CD4-positive, CD25-positive, alpha-beta regulatory T cell (primary cell): Measurements from ENCODE around the gene STK32C. TPM values are rescaled to one million over a fixed set of nuclear protein-coding genes. Genes with fewer than 3 reads are reported as not detected.

Experiments used
- ATAC-seq, 2 donors: fragments of 150-1000 bp; cut with Tn5 transposase; one replicate each; pipeline ENCODE4 v1.10.0; 2021; ENCODE audit warnings: low read depth in 2 of 2, moderate number of reproducible peaks in 2 of 2, moderate library complexity in 1 of 2
- DNase-seq, 3 donors: peaks; one replicate each; pipeline versions ENCODE4 v3.0.0 to v3.0.0-alpha.2; 2012 to 2022; ENCODE audit warnings: mixed read lengths in 1 of 3
- H3K27ac ChIP-seq: one replicate; pipeline ENCODE4 v1.7.0; 2013; ENCODE audit warnings: mild to moderate bottlenecking, low read length; ENCODE audit not compliant: insufficient read depth, poor library complexity, severe bottlenecking
- H3K27me3 ChIP-seq: one replicate; pipeline ENCODE4 v1.7.0; 2013; ENCODE audit warnings: low read length; ENCODE audit not compliant: control insufficient read depth, insufficient read depth
- H3K36me3 ChIP-seq: one replicate; pipeline ENCODE4 v1.7.0; 2013; ENCODE audit warnings: mild to moderate bottlenecking, low read length, moderate library complexity; ENCODE audit not compliant: control insufficient read depth, insufficient read depth
- H3K4me1 ChIP-seq: 2 replicates; pipeline ENCODE4 v1.7.0; 2013; ENCODE audit warnings: mild to moderate bottlenecking, low read length; ENCODE audit not compliant: insufficient read depth, control insufficient read depth, poor library complexity, severe bottlenecking
- H3K4me3 ChIP-seq: one replicate; pipeline ENCODE4 v1.7.0; 2013; ENCODE audit warnings: low read depth, mild to moderate bottlenecking, low read length, moderate library complexity
- H3K9me3 ChIP-seq, 2 experiments: 1 replicate in 1 of 2; 2 replicates in 1 of 2; pipeline ENCODE4 v1.7.0; 2013; ENCODE audit warnings: low read length in 2 of 2, mild to moderate bottlenecking in 1 of 2, moderate library complexity in 1 of 2; ENCODE audit not compliant: control insufficient read depth in 2 of 2
- H3K27ac Mint-ChIP-seq, 3 donors: one replicate each; pipeline ENCODE4 v1.8.0; 2020 to 2022; ENCODE audit warnings: mild to moderate bottlenecking in 3 of 3, mixed read lengths in 3 of 3, moderate library complexity in 2 of 3
- H3K27me3 Mint-ChIP-seq: one replicate; pipeline ENCODE4 v1.8.0; 2022; ENCODE audit warnings: mild to moderate bottlenecking, mixed read lengths
- H3K36me3 Mint-ChIP-seq: one replicate; pipeline ENCODE4 v1.8.0; 2020; ENCODE audit warnings: mixed read lengths
- H3K4me1 Mint-ChIP-seq, 4 donors: one replicate each; pipeline ENCODE4 v1.8.0; 2020 to 2022; ENCODE audit warnings: mixed read lengths in 4 of 4, mild to moderate bottlenecking in 1 of 4
- H3K4me3 Mint-ChIP-seq, 4 donors: one replicate each; pipeline ENCODE4 v1.8.0; 2020 to 2022; ENCODE audit warnings: mild to moderate bottlenecking in 4 of 4, mixed read lengths in 4 of 4, moderate library complexity in 3 of 4
- H3K9me3 Mint-ChIP-seq, 7 donors: one replicate each; pipeline ENCODE4 v1.8.0; 2020 to 2022; ENCODE audit warnings: mixed read lengths in 7 of 7, mild to moderate bottlenecking in 3 of 7, moderate library complexity in 2 of 7
- polyA plus RNA-seq, 4 donors: library from polyadenylated mRNA; unstranded; fragments of 300-500 nt; fragmentation: Illumina TruSeq; gene quantifications; one replicate each; pipeline ENCODE4 v1.2.3, GENCODE V29; 2021
- total RNA-seq: library from RNA; stranded (reverse); gene quantifications from one replicate; pipeline ENCODE4 v1.2.3, GENCODE V29; 2022

STK32C gene
- total and polyA plus RNA-seq, 5 donors from 2014 or later, result 3.5 to 7.0 (median 6.6) TPM

DNA sequence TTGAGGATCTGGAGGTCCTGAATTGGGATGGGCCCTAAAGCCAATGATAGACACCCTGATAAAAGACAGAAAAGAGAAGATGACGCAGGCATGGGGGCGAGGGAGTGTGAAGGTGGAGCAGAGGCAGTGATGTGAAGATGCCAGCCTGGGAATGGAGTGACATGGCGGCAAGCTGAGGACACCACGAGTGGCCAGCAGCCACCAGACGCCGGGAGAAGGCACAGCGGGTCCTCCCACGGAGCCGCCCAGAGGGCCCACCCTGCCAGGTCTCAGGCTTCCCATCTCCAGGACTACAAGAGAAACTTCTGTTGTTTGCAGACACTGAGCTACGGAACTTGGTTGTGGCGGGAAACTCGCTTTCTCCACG is 76.1 kb downstream of the STK32C start:
- Mint-ChIP-seq H3K27ac (peak overlapping the region in 1 of 3 donors; percentile 95), H3K4me3 (peak overlapping the region in 2 of 4 donors; percentile 48 to 59)

GRCh38 chr10:132230557-132231210 is 77.1 kb downstream of the STK32C start:
- H3K4me1 Mint-ChIP-seq, result peaks cover 0 to 30% (median 9%) of the 10 kb centered on the region in 4 donors
- DNase-seq (no peak), ATAC-seq (no peak)
- peak overlapping the region; percentile 19 for H3K4me3 ChIP-seq
- no peaks in the 10 kb centered on the region for H3K27me3 ChIP-seq
- no peaks in the 10 kb centered on the region for H3K36me3 ChIP-seq
- H3K4me3 Mint-ChIP-seq, result peak overlapping the region in 2 of 4 donors; percentile 39 to 54
- H3K27ac ChIP-seq, result peak overlapping the region; percentile 51
- peaks cover 10% of the 10 kb centered on the region for H3K4me1 ChIP-seq
- no peaks in the 10 kb centered on the region for H3K27me3 Mint-ChIP-seq
- H3K9me3 Mint-ChIP-seq, result no peaks in the 10 kb centered on the region
- no peaks in the 10 kb centered on the region for H3K36me3 Mint-ChIP-seq
- H3K27ac Mint-ChIP-seq, result peak overlapping the region in 2 of 3 donors; percentile 55 to 99
- no peaks in the 10 kb centered on the region for H3K9me3 ChIP-seq

More for the DNA sequence above, 76.1 kb downstream of the STK32C start:
- no peaks in the 10 kb centered on the region for H3K36me3 ChIP-seq
- Mint-ChIP-seq H3K9me3 (no peaks in the 10 kb centered on the region), H3K36me3 (no peaks in the 10 kb centered on the region), H3K4me1 (peaks cover 0 to 30% (median 9%) of the 10 kb centered on the region in 4 donors), H3K27me3 (no peaks in the 10 kb centered on the region)
- no peak overlapping the region for H3K4me3 ChIP-seq
- no peaks in the 10 kb centered on the region for H3K27me3 ChIP-seq
- no peak for DNase-seq
- no peak overlapping the region for H3K27ac ChIP-seq
- no peak for ATAC-seq
- no peaks in the 10 kb centered on the region for H3K9me3 ChIP-seq
- H3K4me1 ChIP-seq, result peaks cover 10% of the 10 kb centered on the region

DNA sequence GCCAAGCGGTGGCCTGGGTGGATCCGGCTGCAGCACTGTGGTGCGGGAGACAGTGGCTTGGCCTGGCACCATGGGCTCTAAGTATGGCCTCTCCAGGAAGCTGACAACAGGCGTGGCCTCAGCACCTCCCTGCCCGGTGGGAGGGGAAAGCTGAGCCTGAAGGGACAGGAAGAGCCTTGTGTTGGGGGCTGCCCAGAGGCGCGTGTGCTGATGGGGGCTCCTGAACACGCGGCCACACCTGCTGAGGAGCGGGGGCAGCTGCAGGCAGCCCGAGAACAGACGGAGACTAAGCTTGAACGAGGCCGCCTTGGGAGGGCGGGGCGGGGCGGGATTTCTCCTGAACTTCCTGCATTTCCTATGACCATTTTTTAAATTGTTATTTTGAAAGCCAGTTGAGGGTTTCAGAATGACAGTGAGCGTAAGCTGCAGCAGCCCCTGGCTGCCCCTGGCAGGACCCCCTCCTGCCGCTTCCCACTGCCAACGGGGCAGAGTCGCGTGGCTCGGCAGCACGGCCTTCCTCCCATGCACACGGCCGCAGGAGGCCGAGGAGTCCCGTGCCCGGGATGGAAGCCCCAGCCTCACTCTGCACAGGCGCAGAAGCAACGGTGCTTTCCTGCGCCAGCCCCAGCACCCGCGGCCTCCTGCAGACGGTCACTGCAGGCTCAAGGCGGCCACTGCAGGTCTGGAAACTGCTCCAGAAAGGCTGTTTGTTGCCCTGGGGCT is 77.8 kb downstream of the STK32C start:
- H3K36me3 ChIP-seq, result no peaks in the 10 kb centered on the region
- H3K4me3 ChIP-seq, result peak overlapping the region; percentile 19
- peak in 1 of 3 donors; percentile 71 for DNase-seq
- Mint-ChIP-seq H3K4me3 (peak overlapping the region; percentile 73 to 91 (median 81)), H3K9me3 (no peaks in the 10 kb centered on the region), H3K36me3 (no peaks in the 10 kb centered on the region), H3K27me3 (no peaks in the 10 kb centered on the region), H3K27ac (peak overlapping the region; percentile 54 to 92 (median 88)), H3K4me1 (peaks cover 0 to 30% (median 9%) of the 10 kb centered on the region in 4 donors)
- no peaks in the 10 kb centered on the region for H3K9me3 ChIP-seq
- peak overlapping the region; percentile 51 for H3K27ac ChIP-seq
- peak; percentile 48 to 67 for ATAC-seq
- H3K4me1 ChIP-seq, result peaks cover 10% of the 10 kb centered on the region
- H3K27me3 ChIP-seq, result no peaks in the 10 kb centered on the region

DNA sequence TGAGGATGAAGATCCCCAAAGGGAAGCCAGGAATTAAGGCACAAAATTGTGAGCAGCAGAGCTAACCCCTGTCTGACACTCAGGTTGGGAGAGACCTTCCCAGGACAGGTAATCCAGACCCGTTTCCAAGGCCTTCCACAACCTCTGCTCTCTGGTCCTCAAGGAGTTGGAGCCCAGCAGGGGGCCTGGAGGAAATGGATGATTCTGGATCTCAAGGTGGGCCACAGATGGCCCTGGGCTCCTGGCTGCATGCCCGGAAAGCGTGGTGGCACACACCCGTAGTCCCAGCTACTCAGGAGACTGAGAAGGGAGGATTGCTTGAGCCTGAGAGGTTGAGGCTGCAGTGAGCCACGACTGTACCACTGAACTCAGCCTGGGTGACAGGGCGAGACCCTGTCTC is 78.7 kb downstream of the STK32C start:
- Histone ChIP-seq H3K36me3 (no peaks in the 10 kb centered on the region), H3K27ac (no peak overlapping the region), H3K9me3 (no peaks in the 10 kb centered on the region), H3K27me3 (no peaks in the 10 kb centered on the region), H3K4me3 (no peak overlapping the region), H3K4me1 (peaks cover 10% of the 10 kb centered on the region)
- no peaks in the 10 kb centered on the region for H3K9me3 Mint-ChIP-seq
- DNase-seq, result no peak
- H3K4me1 Mint-ChIP-seq, result peaks cover 0 to 30% (median 9%) of the 10 kb centered on the region in 4 donors
- peak overlapping the region in 2 of 4 donors; percentile 35 to 73 for H3K4me3 Mint-ChIP-seq
- no peaks in the 10 kb centered on the region for H3K36me3 Mint-ChIP-seq
- no peaks in the 10 kb centered on the region for H3K27me3 Mint-ChIP-seq
- peak overlapping the region in 2 of 3 donors; percentile 54 to 88 for H3K27ac Mint-ChIP-seq
- no peak for ATAC-seq

- no peaks in the 10 kb centered on the region for H3K36me3 ChIP-seq
- H3K4me1 ChIP-seq, result peaks cover 10% of the 10 kb centered on the region
- Mint-ChIP-seq H3K4me3 (peak overlapping the region in 1 of 4 donors; percentile 73), H3K27ac (no peak overlapping the region), H3K4me1 (peaks cover 0 to 30% (median 9%) of the 10 kb centered on the region in 4 donors), H3K9me3 (no peaks in the 10 kb centered on the region), H3K27me3 (no peaks in the 10 kb centered on the region), H3K36me3 (no peaks in the 10 kb centered on the region)
- ATAC-seq (no peak), DNase-seq (no peak)
- H3K27me3 ChIP-seq, result no peaks in the 10 kb centered on the region
- H3K27ac ChIP-seq, result no peak overlapping the region
- no peaks in the 10 kb centered on the region for H3K9me3 ChIP-seq
- no peak overlapping the region for H3K4me3 ChIP-seq
Measured at GRCh38 chr10:132228616-132229015, 79.1 kb downstream of the STK32C start.

DNA sequence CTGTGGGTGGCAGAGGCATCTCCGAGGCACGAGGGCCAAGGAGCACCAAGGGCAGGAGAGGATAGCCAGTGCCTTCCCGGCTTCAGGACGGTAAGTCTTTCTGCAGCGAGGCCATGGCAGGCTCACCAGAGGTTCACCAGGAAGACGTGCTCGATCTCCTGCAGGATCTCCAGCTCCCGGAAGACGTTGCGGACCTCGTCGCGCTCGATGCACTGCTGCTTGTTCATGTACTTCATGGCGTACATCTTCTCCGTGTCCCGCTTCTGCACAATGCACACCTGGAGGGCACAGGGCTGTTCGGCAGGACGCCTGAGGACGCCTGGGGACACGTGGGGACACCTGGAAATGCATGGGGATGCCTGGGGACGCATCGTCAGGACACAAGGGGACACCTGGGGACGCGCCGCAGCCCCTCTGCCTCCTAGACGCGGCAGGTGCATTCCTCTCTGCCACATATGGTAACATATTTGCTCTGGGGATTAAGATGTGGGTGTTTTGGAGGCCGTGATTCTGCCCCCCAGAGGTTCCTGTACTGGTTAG is 79.8 kb downstream of the STK32C start:
- peaks cover 10% of the 10 kb centered on the region for H3K4me1 ChIP-seq
- H3K27me3 ChIP-seq, result no peaks in the 10 kb centered on the region
- H3K27ac ChIP-seq, result no peak overlapping the region
- Mint-ChIP-seq H3K4me3 (no peak overlapping the region), H3K27ac (peak overlapping the region in 1 of 3 donors; percentile 74), H3K4me1 (peaks cover 0 to 29% (median 9%) of the 10 kb centered on the region in 4 donors), H3K9me3 (no peaks in the 10 kb centered on the region), H3K36me3 (no peaks in the 10 kb centered on the region), H3K27me3 (no peaks in the 10 kb centered on the region)
- ATAC-seq (no peak), DNase-seq (no peak)
- no peaks in the 10 kb centered on the region for H3K36me3 ChIP-seq
- H3K9me3 ChIP-seq, result no peaks in the 10 kb centered on the region
- H3K4me3 ChIP-seq, result no peak overlapping the region

DNA sequence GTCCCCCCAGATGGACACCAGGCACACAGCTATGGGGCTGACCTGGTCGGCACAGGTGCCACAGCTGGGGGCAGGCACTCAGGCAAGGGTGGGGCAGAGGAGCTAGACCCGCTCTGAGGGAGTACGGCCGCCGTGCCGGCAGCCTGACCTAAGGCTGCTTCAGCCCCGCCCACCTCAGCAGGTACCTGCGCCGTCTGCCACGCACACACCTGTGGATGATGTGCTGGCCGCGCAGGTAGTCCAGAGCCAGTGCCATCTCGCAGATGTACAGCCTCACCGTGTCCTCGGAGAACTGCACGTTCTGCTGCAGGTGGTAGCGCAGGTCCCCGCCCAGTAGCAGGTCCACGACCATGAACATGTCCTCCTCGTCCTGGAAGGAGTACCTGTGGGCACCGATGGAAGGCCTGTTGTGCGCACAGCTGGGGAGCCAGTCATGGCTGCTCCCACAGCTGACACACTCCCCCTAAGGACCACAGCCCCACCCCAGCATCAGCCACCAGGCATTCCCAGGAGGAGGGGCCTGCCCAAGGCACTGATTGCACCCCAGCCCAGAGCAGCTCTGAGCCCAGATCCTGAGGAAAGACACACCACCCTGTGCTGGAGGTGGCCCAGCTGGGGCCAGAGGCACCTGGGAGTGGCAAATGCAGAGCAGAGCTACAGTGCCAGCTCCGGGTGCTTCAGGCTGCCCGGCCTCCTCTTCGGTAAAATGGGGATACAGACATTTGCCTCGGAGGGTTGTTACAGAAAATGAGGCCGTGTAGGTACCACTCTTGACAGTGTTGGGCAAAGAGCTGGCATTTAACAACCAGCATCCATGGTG is 81.0 kb downstream of the STK32C start:
- Histone ChIP-seq H3K4me3 (no peak overlapping the region), H3K4me1 (peaks cover 5% of the 10 kb centered on the region), H3K27ac (no peak overlapping the region), H3K36me3 (no peaks in the 10 kb centered on the region), H3K9me3 (no peaks in the 10 kb centered on the region), H3K27me3 (no peaks in the 10 kb centered on the region)
- ATAC-seq, result no peak
- no peak for DNase-seq
- Mint-ChIP-seq H3K27ac (peak overlapping the region in 1 of 3 donors; percentile 38), H3K36me3 (no peaks in the 10 kb centered on the region), H3K4me1 (peaks cover 0 to 21% (median 5%) of the 10 kb centered on the region in 4 donors), H3K27me3 (no peaks in the 10 kb centered on the region), H3K9me3 (no peaks in the 10 kb centered on the region), H3K4me3 (no peak overlapping the region)
